Trophoblast cell (in vitro differentiated cells and primary cell): Measurements from ENCODE around the gene ALOX5.
"Not testable (repeated sequence)": the region's sequence is repeated elsewhere in the genome, so short reads cannot be mapped to it uniquely, and the experiment has no call there.

Source experiments
- DNase-seq, 2 donors: peaks; one replicate each; pipeline ENCODE4 v3.0.0-alpha.2; 2016
- H2AFZ ChIP-seq: 2 replicates; pipeline ENCODE4 v1.6.1; 2013; ENCODE audit warnings: low read length, moderate library complexity, mild to moderate bottlenecking; ENCODE audit not compliant: insufficient read depth, poor library complexity
- H2AK5ac ChIP-seq: 2 replicates; pipeline ENCODE4 v1.6.1; 2013; ENCODE audit warnings: mild to moderate bottlenecking, low read length
- H2BK120ac ChIP-seq: 2 replicates; pipeline ENCODE4 v1.6.1; 2013; ENCODE audit warnings: low read length, mild to moderate bottlenecking, moderate library complexity; ENCODE audit not compliant: insufficient read depth, poor library complexity
- H2BK12ac ChIP-seq: 2 replicates; pipeline ENCODE4 v1.6.1; 2013; ENCODE audit warnings: mild to moderate bottlenecking, low read length, moderate library complexity
- H2BK5ac ChIP-seq: 2 replicates; pipeline ENCODE4 v1.6.1; 2013; ENCODE audit warnings: low read length, low read depth, moderate library complexity, mild to moderate bottlenecking; ENCODE audit not compliant: poor library complexity
- H3K14ac ChIP-seq: 2 replicates; pipeline ENCODE4 v1.6.1; 2013; ENCODE audit warnings: mild to moderate bottlenecking, low read length
- H3K18ac ChIP-seq: 2 replicates; pipeline ENCODE4 v1.6.1; 2013; ENCODE audit warnings: mild to moderate bottlenecking, low read length
- H3K23ac ChIP-seq: 2 replicates; pipeline ENCODE4 v1.6.1; 2013; ENCODE audit warnings: low read length
- H3K27ac ChIP-seq: 2 replicates; pipeline ENCODE4 v1.5.1; 2013; ENCODE audit warnings: low read depth, mild to moderate bottlenecking, inconsistent platforms, low read length, moderate library complexity
- H3K27me3 ChIP-seq: 2 replicates; pipeline ENCODE4 v1.6.1; 2013; ENCODE audit warnings: inconsistent platforms, mild to moderate bottlenecking, low read length, moderate library complexity; ENCODE audit not compliant: insufficient read depth
- H3K36me3 ChIP-seq, 2 experiments: 1 replicate in 1 of 2; 2 replicates in 1 of 2; pipeline ENCODE4 v1.6.1; 2013; ENCODE audit warnings: low read length in 2 of 2, mild to moderate bottlenecking in 2 of 2, moderate library complexity in 1 of 2; ENCODE audit not compliant: insufficient read depth in 2 of 2, control insufficient read depth in 1 of 2
- H3K4ac ChIP-seq: 2 replicates; pipeline ENCODE4 v1.6.1; 2013; ENCODE audit warnings: low read depth, mild to moderate bottlenecking, low read length, moderate library complexity
- H3K4me1 ChIP-seq, 2 experiments: 1 replicate in 1 of 2; 2 replicates in 1 of 2; pipeline ENCODE4 v1.6.1; 2013; ENCODE audit warnings: low read length in 2 of 2, mild to moderate bottlenecking in 2 of 2, moderate library complexity in 1 of 2; ENCODE audit not compliant: insufficient read depth in 2 of 2, control insufficient read depth in 1 of 2
- H3K4me2 ChIP-seq: 2 replicates; pipeline ENCODE4 v1.6.1; 2013; ENCODE audit warnings: inconsistent platforms, mild to moderate bottlenecking, low read length, moderate library complexity
- H3K4me3 ChIP-seq: 2 replicates; pipeline ENCODE4 v1.5.1; 2013; ENCODE audit warnings: mild to moderate bottlenecking, low read depth, low read length, inconsistent platforms
- H3K79me1 ChIP-seq: one replicate; pipeline ENCODE4 v1.6.1; 2013; ENCODE audit warnings: low read length
- H3K79me2 ChIP-seq: 2 replicates; pipeline ENCODE4 v1.6.1; 2013; ENCODE audit warnings: low read length, mild to moderate bottlenecking; ENCODE audit not compliant: control insufficient read depth, insufficient read depth, poor library complexity
- H3K9ac ChIP-seq: 2 replicates; pipeline ENCODE4 v1.6.1; 2013; ENCODE audit warnings: mild to moderate bottlenecking, low read length
- H3K9me3 ChIP-seq: 2 replicates; pipeline ENCODE4 v1.6.1; 2013; ENCODE audit warnings: low read depth, mild to moderate bottlenecking, control low read depth, inconsistent platforms, low read length; ENCODE audit not compliant: insufficient read depth
- H4K12ac ChIP-seq: 2 replicates; pipeline ENCODE4 v1.6.1; 2013; ENCODE audit warnings: low read depth, mild to moderate bottlenecking, low read length, moderate library complexity
- H4K8ac ChIP-seq: 2 replicates; pipeline ENCODE4 v1.6.1; 2013; ENCODE audit warnings: low read depth, mild to moderate bottlenecking, low read length, moderate library complexity
- H4K91ac ChIP-seq: one replicate; pipeline ENCODE4 v1.6.1; 2013; ENCODE audit warnings: low read depth, mild to moderate bottlenecking, low read length, moderate library complexity
- WGBS: extraction: QIAGEN DNeasy Blood & Tissue Kit; methylation state at CpG from one replicate; pipeline ENCODE4 v1.1.7; 2013; ENCODE audit warnings: missing lambda C conversion rate; ENCODE audit not compliant: insufficient read length, insufficient coverage; ENCODE audit errors: extremely low coverage; 5-methylcytosine and 5-hydroxymethylcytosine counted together

ALOX5 gene

DNA sequence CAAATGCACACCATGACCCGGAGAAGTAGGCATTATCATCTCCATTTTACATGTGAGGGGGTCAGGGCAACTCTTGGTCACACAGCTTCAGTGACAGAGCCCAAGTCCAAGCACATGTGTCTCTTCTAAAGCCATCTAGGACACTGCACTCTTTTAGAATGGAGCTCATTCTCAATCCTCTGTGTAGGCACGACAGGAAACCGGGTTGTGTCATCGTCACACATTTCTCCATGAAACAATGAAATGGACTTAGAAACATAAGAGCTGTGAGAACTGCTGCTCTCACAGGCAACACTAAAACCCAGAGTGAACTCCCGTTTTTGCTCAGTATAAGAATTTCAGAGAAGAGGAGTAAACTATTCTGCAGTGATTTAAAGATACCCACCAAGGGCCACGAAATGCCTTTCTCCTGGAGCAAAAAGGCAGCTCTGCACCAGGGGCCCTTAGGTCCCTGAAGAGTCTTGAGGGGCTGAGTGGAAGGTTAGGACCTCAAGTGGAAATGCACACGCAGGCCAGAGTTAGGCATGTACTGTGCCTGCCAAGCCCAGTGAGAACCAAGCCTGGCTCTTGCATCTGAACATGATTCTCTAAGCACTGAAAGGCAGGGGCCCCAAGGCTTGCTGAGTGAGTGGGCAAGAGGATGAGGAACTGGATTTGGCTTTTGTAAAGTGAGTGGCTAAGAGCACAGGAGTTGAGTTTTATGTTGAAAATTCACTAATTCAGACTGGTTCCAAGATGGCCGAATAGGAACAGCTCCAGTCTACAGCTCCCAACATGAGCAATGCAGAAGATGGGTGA is 13.3 kb downstream of the ALOX5 start:
- H3K9me3 ChIP-seq: peaks cover 3% of the 10 kb centered on the region
- no peak overlapping the region for H2AFZ ChIP-seq
- H3K9ac ChIP-seq: no peak overlapping the region
- H3K27ac ChIP-seq: no peak overlapping the region
- no peak overlapping the region for H4K8ac ChIP-seq
- no peak overlapping the region for H4K91ac ChIP-seq
- H3K4me3 ChIP-seq: no peak overlapping the region
- DNase-seq: no peak
- H3K14ac ChIP-seq: no peak overlapping the region
- H2BK5ac ChIP-seq: no peak overlapping the region
- H3K79me2 ChIP-seq: no peaks in the 10 kb centered on the region
- no peak overlapping the region for H3K18ac ChIP-seq
- H3K4ac ChIP-seq: no peak overlapping the region
- no peak overlapping the region for H2AK5ac ChIP-seq
- no peaks in the 10 kb centered on the region for H3K79me1 ChIP-seq
- no peak overlapping the region for H2BK12ac ChIP-seq
- H3K36me3 ChIP-seq: no peaks in the 10 kb centered on the region
- H3K4me1 ChIP-seq: no peaks in the 10 kb centered on the region
- no peak overlapping the region for H3K4me2 ChIP-seq
- no peaks in the 10 kb centered on the region for H3K27me3 ChIP-seq
- H3K23ac ChIP-seq: no peak overlapping the region
- no peak overlapping the region for H2BK120ac ChIP-seq
- WGBS: no CpG with 5 or more reads among the region's 8 CpGs
- no peak overlapping the region for H4K12ac ChIP-seq

DNA sequence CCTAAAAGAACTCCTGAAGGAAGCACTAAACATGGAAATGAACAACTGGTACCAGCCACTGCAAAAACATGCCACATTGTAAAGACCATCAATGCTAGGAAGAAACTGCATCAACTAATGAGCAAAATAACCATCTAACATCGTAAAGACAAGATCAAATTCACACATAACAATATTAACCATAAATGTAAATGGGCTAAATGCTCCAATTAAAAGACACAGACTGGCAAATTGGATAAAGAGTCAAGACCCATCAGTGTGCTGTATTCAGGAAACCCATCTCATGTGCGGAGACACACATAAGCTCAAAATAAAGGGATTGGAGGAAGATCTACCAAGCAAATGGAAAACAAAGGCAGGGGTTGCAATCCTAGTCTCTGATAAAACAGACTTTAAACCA is 15.7 kb downstream of the ALOX5 start:
- H3K14ac ChIP-seq, H3K27me3 ChIP-seq, H3K23ac ChIP-seq, H3K18ac ChIP-seq, H3K4ac ChIP-seq, H3K4me1 ChIP-seq, H3K9me3 ChIP-seq, H4K91ac ChIP-seq, H2AK5ac ChIP-seq, DNase-seq, H2AFZ ChIP-seq, H3K4me3 ChIP-seq, H3K27ac ChIP-seq, H2BK5ac ChIP-seq, H3K36me3 ChIP-seq, H3K9ac ChIP-seq, H4K12ac ChIP-seq, H3K4me2 ChIP-seq, H3K79me2 ChIP-seq, H2BK12ac ChIP-seq, H3K79me1 ChIP-seq, H4K8ac ChIP-seq, H2BK120ac ChIP-seq: not testable (repeated sequence)
- no CpG with 5 or more reads among the region's 2 CpGs for WGBS

DNA sequence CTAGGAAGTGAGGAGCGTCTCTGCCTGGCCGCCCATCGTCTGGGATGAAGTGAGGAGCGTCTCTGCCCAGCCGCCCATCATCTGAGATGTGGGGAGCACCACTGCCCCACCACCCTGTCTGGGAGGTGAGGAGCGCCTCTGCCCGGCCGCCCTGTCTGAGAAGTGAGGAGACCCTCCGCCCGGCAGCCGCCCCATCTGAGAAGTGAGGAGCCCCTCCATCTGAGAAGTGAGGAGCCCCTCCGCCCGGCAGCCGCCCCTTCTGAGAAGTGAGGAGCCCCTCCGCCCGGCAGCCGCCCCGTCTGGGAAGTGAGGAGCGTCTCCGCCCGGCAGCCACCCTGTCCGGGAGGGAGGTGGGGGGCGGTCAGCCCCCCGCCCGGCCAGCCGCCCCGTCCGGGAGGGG is 17.6 kb downstream of the ALOX5 start:
- not testable (repeated sequence) for H3K27me3 ChIP-seq, H3K9me3 ChIP-seq, H4K8ac ChIP-seq, H4K91ac ChIP-seq, H3K18ac ChIP-seq, H3K4me3 ChIP-seq, H3K14ac ChIP-seq, H2AFZ ChIP-seq, H3K79me2 ChIP-seq, H3K23ac ChIP-seq, H4K12ac ChIP-seq, H3K79me1 ChIP-seq, H3K4ac ChIP-seq, H2BK5ac ChIP-seq, H3K4me2 ChIP-seq, H3K9ac ChIP-seq, H2BK120ac ChIP-seq, H2BK12ac ChIP-seq, DNase-seq, H3K4me1 ChIP-seq, H3K36me3 ChIP-seq, H3K27ac ChIP-seq, H2AK5ac ChIP-seq
- WGBS: no CpG with 5 or more reads among the region's 28 CpGs

DNA sequence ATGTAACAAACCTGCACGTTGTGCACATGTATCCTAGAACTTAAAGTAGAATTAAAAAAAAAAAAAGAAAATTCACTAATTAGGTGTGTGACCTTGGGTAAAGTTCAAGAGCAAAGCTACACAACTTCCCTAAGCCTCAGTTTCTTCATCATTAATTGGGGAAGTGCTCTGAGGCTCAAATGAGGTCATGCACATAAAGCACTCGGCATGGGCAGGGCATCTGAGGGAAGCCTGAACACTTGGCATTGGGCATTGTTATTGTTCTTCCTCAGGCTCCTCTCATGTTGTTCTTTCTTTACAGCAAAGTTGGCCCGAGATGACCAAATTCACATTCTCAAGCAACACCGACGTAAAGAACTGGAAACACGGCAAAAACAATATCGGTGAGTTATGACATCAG is 21.5 kb downstream of the ALOX5 start:
- Histone ChIP-seq H2BK120ac (no peak overlapping the region), H3K79me2 (no peaks in the 10 kb centered on the region), H4K91ac (no peak overlapping the region), H4K12ac (no peak overlapping the region), H3K23ac (no peak overlapping the region), H3K27me3 (no peaks in the 10 kb centered on the region), H2BK12ac (no peak overlapping the region), H3K18ac (no peak overlapping the region), H2BK5ac (no peak overlapping the region), H3K27ac (no peak overlapping the region), H3K79me1 (no peaks in the 10 kb centered on the region), H3K9ac (no peak overlapping the region), H3K4me3 (no peak overlapping the region), H3K36me3 (no peaks in the 10 kb centered on the region), H3K4me1 (no peaks in the 10 kb centered on the region), H4K8ac (no peak overlapping the region), H3K4me2 (no peak overlapping the region), H2AFZ (no peak overlapping the region), H2AK5ac (no peak overlapping the region), H3K9me3 (no peaks in the 10 kb centered on the region), H3K14ac (no peak overlapping the region), H3K4ac (no peak overlapping the region)
- DNase-seq: no peak
- no CpG with 5 or more reads among the region's 7 CpGs for WGBS
